Activated naive CD4-positive, alpha-beta T cell treated with anti-CD3 and anti-CD28 coated beads, Interleukin-2, amount 10 ng/mL, durations not matched to agents 7 days and 5 days (primary cell): ENCODE results near the gene ASB10.

Source experiments
- CTCF ChIA-PET: fragments of 350-600 bp; sonication (Branson Sonifier 250); formaldehyde crosslinking; loops from one replicate; lab custom pipeline; 2021; ENCODE audit warnings: antibody characterized with exemption; lab: Charles Lee
- DNase-seq: peaks from one replicate; pipeline ENCODE4 v3.0.0-alpha.2; 2020
- H3K27ac Mint-ChIP-seq: one replicate; pipeline ENCODE4 v1.8.0; 2021; ENCODE audit warnings: mild to moderate bottlenecking, moderate library complexity, mixed read lengths
- H3K27me3 Mint-ChIP-seq: one replicate; pipeline ENCODE4 v1.8.0; 2021; ENCODE audit warnings: mild to moderate bottlenecking, mixed read lengths
- H3K36me3 Mint-ChIP-seq: one replicate; pipeline ENCODE4 v1.8.0; 2021; ENCODE audit warnings: mixed read lengths
- H3K4me1 Mint-ChIP-seq: one replicate; pipeline ENCODE4 v1.8.0; 2021; ENCODE audit warnings: mixed read lengths
- H3K4me3 Mint-ChIP-seq: one replicate; pipeline ENCODE4 v1.8.0; 2021; ENCODE audit warnings: mild to moderate bottlenecking, moderate library complexity, mixed read lengths
- H3K9me3 Mint-ChIP-seq: one replicate; pipeline ENCODE4 v1.8.0; 2021; ENCODE audit warnings: mixed read lengths

The ASB10 gene

GRCh38 chr7:151225948-151226510, 39.0 kb upstream of the ASB10 start:
- peak overlapping the region; percentile 97 for H3K4me3 Mint-ChIP-seq
- H3K27ac Mint-ChIP-seq: peak overlapping the region; percentile 89
- peaks cover 35% of the 10 kb centered on the region for H3K4me1 Mint-ChIP-seq

DNA sequence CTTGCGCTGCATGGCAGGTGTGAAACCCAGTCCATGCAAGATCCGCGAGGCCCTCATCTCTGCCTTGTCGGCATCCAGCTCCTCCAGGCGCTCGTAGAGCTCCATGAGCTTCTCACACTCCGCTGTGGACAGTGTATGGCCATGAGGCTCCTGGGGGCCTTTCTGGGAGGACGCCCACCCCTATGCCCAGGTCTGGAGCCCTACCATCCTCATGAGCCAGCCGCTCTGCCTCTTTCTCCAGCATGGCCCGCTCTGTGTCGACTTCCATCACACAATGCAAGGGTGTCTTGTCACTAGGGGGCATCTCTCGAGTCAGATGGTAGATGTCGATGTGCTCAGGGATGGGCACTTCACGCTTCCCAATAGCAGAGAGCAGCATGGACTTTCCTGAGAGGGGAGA, 36.7 kb upstream of the ASB10 start:
- H3K36me3 Mint-ChIP-seq: peaks cover 44% of the 10 kb centered on the region
- H3K27me3 Mint-ChIP-seq: no peaks in the 10 kb centered on the region
- H3K4me1 Mint-ChIP-seq: peaks cover 35% of the 10 kb centered on the region
- no peaks in the 10 kb centered on the region for H3K9me3 Mint-ChIP-seq
- no peak overlapping the region for H3K27ac Mint-ChIP-seq
- CTCF ChIA-PET: no interaction called here
- H3K4me3 Mint-ChIP-seq: no peak overlapping the region
- no peak for DNase-seq

More at GRCh38 chr7:151225948-151226510, 39.0 kb upstream of the ASB10 start:
- no peaks in the 10 kb centered on the region for H3K9me3 Mint-ChIP-seq
- DNase-seq: no peak
- peaks cover 11% of the 10 kb centered on the region for H3K27me3 Mint-ChIP-seq
- peaks cover 33% of the 10 kb centered on the region for H3K36me3 Mint-ChIP-seq
- CTCF ChIA-PET: interaction anchor here (1.7 to 1.8 kb wide), 2 partner anchors 18 to 57 kb away, joined by 3 to 17 read pairs; no protein-coding TSS in a partner anchor

DNA sequence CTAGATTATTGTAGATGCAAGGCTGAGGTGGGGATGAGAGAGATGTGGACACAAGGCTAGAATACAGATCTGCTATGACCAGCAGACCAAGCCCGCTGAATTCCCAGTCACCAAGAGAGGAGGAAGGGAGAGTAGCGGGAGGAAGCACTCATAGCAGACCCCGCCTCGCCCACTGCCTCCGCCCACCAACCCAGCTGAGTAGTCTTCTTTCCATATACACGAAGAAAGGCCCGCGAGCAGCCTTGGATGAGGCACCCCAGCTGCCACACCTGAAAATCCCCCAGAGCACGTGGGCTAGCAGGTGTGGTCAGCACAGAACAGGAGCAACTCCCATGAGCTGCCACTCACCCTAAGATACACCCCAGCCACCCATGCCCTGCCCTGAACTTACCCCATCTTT, 31.1 kb upstream of the ASB10 start:
- H3K4me3 Mint-ChIP-seq: no peak overlapping the region
- peaks cover 53% of the 10 kb centered on the region for H3K36me3 Mint-ChIP-seq
- DNase-seq: no peak
- H3K4me1 Mint-ChIP-seq: no peaks in the 10 kb centered on the region
- H3K9me3 Mint-ChIP-seq: no peaks in the 10 kb centered on the region
- H3K27ac Mint-ChIP-seq: no peak overlapping the region
- CTCF ChIA-PET: interaction anchor here (1.0 kb wide), 1 partner anchor 55 kb away, joined by 4 read pairs; no protein-coding TSS in a partner anchor
- H3K27me3 Mint-ChIP-seq: no peaks in the 10 kb centered on the region

- Mint-ChIP-seq H3K9me3 (no peaks in the 10 kb centered on the region), H3K4me3 (no peak overlapping the region), H3K27ac (no peak overlapping the region), H3K36me3 (peaks cover 44% of the 10 kb centered on the region), H3K4me1 (no peaks in the 10 kb centered on the region), H3K27me3 (no peaks in the 10 kb centered on the region)
- DNase-seq: no peak
- CTCF ChIA-PET: interaction anchor here (1.5 kb wide), 1 partner anchor 29 kb away, joined by 3 read pairs; no protein-coding TSS in a partner anchor
Observed at GRCh38 chr7:151215396-151215795, 28.3 kb upstream of the ASB10 start.

DNA sequence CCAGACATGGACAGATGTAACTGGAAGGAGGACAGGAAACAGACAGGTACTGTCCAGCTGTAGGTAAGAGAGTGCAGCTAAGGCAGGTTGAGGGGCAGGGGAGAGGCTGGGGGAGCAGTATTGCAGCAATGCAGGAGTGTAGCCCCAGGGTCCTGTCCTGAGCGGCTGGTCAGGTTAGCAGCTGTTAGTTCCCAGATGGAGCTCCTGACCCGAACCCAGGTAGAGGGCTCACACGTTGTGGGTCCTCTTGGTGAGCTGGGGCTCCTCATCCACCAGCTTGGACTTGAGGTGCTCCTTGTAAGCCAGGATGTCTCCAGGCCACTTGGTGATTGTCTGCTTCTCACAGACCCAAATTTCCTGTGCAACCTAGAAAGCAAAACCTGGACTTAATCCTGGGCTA, 26.8 kb upstream of the ASB10 start:
- Mint-ChIP-seq H3K4me3 (no peak overlapping the region), H3K36me3 (peaks cover 35% of the 10 kb centered on the region), H3K27me3 (peaks cover 2% of the 10 kb centered on the region), H3K9me3 (no peaks in the 10 kb centered on the region), H3K27ac (no peak overlapping the region), H3K4me1 (no peaks in the 10 kb centered on the region)
- CTCF ChIA-PET: no interaction called here
- no peak for DNase-seq

DNA sequence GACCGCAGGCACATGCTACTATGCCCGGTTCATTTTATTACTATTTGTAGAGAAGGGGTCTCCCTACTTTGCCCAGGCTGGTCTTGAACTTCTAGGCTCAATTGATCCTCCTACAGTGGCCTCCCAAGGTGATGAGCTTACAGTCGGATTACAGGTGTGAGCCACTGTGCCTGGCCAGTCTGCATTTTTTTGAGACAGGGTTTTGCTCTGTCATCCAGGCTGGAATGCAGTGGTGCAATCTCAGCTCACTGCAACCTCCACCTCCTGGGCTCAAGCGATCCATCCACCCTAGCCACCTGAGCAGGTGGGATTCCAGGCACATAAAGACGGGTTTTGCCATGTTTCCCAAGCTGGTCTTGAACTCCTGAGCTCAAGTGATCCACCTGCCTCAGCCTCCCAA, 25.6 kb upstream of the ASB10 start:
- CTCF ChIA-PET: interaction anchor here (1.3 kb wide), 1 partner anchor 32 kb away, joined by 5 read pairs; no protein-coding TSS in a partner anchor
- H3K27ac Mint-ChIP-seq: no peak overlapping the region
- H3K36me3 Mint-ChIP-seq: peaks cover 23% of the 10 kb centered on the region
- DNase-seq: no peak
- H3K4me1 Mint-ChIP-seq: peaks cover 8% of the 10 kb centered on the region
- no peaks in the 10 kb centered on the region for H3K9me3 Mint-ChIP-seq
- peaks cover 3% of the 10 kb centered on the region for H3K27me3 Mint-ChIP-seq
- H3K4me3 Mint-ChIP-seq: no peak overlapping the region

- no peak overlapping the region for H3K4me3 Mint-ChIP-seq
- H3K9me3 Mint-ChIP-seq: no peaks in the 10 kb centered on the region
- peaks cover 22% of the 10 kb centered on the region for H3K36me3 Mint-ChIP-seq
- H3K4me1 Mint-ChIP-seq: peaks cover 21% of the 10 kb centered on the region
- CTCF ChIA-PET: no interaction called here
- peaks cover 3% of the 10 kb centered on the region for H3K27me3 Mint-ChIP-seq
- DNase-seq: no peak
- no peak overlapping the region for H3K27ac Mint-ChIP-seq
Observed at GRCh38 chr7:151211155-151211772, 24.2 kb upstream of the ASB10 start.

DNA sequence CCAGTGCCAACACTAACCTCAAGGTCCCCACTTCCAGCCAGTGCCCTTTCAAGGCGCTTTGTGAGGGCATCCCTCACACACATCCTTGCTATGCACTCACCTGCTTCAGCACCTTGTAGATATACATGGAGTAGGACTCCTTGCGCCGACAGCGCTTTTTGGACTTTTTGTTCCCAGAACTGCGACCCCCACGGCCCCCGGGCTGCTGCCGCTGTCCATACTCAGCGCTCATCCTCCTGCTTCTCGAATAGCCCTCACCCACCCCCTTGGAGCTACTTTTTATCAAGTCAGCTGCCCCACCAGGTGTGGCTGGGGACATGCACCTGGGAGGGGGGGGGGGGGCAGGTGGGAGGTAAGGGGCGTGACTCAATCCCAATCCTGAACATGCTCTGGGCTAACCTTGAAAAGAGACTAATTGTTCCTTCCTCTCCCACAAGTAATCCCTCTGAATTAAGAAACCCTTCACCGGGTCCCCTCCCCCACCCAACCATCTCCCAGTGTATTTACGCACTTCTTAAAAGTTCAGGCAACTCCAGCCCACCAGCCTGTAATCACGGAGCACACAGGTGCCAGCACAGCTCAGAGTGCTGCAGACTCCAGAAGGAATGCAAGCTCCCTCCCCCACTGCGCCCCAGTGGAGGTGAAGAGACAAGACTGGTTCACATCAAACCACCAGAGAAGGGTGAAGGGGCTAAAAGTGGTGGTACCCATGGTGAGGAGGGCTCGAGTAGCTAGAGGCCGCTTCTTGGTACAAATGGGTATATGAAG, 23.2 kb upstream of the ASB10 start, which contains the start of gene H2BK1:
Gene H2BK1, minus strand, starts transcription at position 402 of the 768 bp plus-strand sequence. Its CDS starts 170 bp downstream, at position 232.
- Mint-ChIP-seq H3K36me3 (peaks cover 15% of the 10 kb centered on the region), H3K4me1 (peaks cover 25% of the 10 kb centered on the region), H3K9me3 (no peaks in the 10 kb centered on the region), H3K4me3 (no peak within 1 kb of the TSS), H3K27ac (no peak within 1 kb of the TSS), H3K27me3 (peaks cover 11% of the 10 kb centered on the region)
- CTCF ChIA-PET: no interaction called here
- DNase-seq: no peak

DNA sequence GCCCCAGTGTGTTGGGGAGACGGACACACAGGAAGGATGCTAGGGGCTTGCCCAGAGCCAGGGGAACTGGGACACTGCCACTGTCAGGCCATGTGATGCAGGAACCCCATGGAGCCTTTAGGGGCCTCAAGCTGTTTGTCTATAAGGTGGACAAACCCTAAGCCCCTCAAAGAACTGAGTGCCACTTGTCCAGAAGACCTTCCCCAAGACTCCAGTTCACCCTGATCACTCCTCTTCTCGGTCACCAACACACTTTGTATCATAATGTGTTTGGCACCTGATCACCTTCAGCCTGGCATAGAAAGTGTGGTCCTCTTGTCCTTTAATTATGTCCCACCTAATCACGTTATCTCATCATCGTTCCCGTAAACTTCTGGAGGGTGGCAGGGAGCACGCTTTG, 22.5 kb upstream of the ASB10 start:
- Mint-ChIP-seq H3K36me3 (peaks cover 9% of the 10 kb centered on the region), H3K27ac (no peak overlapping the region), H3K4me3 (no peak overlapping the region), H3K4me1 (peaks cover 25% of the 10 kb centered on the region), H3K9me3 (no peaks in the 10 kb centered on the region), H3K27me3 (peaks cover 18% of the 10 kb centered on the region)
- no peak for DNase-seq
- CTCF ChIA-PET: no interaction called here

DNA sequence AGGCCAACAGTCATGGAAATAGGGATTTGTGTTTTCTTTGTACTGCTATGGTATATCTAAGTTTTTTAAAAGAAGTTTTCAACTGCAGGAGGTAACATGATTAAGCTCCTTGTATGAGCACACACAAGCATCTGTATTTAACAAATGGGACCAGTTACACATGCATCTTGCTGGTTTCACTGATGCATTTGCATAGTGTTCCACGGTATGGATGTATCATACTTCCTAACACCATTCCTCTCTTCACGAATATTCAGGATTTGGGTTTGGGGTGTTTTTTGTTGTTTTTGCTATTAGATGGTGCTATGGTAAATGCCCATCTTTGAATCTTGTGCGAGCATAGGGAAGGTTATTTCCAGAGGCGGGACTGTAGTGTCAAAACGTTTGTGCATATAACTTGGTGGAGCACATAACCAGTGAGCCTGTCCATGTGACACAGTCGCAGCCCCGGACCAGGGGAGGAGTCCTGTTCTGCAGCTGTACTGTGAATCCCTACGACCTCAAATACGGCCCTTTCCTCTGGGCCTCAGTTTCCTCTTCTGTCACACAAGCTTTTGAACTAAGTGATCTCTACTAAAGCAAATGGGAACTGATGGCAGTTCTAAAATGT, 21.3 kb upstream of the ASB10 start:
- peaks cover 3% of the 10 kb centered on the region for H3K36me3 Mint-ChIP-seq
- H3K4me1 Mint-ChIP-seq: peaks cover 25% of the 10 kb centered on the region
- no peak overlapping the region for H3K27ac Mint-ChIP-seq
- H3K27me3 Mint-ChIP-seq: peaks cover 30% of the 10 kb centered on the region
- H3K4me3 Mint-ChIP-seq: no peak overlapping the region
- CTCF ChIA-PET: no interaction called here
- no peak for DNase-seq
- H3K9me3 Mint-ChIP-seq: no peaks in the 10 kb centered on the region

- Mint-ChIP-seq H3K36me3 (no peaks in the 10 kb centered on the region), H3K4me1 (peaks cover 25% of the 10 kb centered on the region), H3K4me3 (no peak overlapping the region), H3K27ac (peak overlapping the region; percentile 26), H3K27me3 (peaks cover 35% of the 10 kb centered on the region), H3K9me3 (no peaks in the 10 kb centered on the region)
- CTCF ChIA-PET: no interaction called here
- no peak for DNase-seq
Observed at GRCh38 chr7:151207804-151208203, 20.8 kb upstream of the ASB10 start.

GRCh38 chr7:151207315-151207714, 20.3 kb upstream of the ASB10 start:
- H3K4me3 Mint-ChIP-seq: no peak overlapping the region
- peak; percentile 32 for DNase-seq

DNA sequence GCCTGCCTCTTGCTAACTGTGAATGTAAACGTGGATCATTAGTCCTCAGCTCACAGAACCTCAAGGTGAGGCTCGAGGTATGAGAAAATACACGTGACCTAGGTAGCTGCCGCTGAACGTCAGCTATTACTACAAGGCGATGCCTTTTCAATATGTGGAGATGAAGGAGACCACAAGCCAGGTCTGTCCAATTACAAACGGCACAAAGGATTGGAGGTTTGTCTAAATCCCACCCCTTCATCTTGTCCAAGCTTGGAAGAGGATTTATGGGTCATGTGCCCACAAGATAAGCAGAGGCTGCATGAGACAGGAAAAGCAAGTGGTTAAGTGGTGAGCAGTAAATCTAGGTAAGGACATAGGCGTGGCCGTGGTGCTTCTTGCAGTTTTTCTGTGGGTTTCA, 19.9 kb upstream of the ASB10 start:
- Mint-ChIP-seq H3K4me3 (no peak overlapping the region), H3K36me3 (no peaks in the 10 kb centered on the region), H3K27me3 (peaks cover 44% of the 10 kb centered on the region), H3K9me3 (no peaks in the 10 kb centered on the region), H3K4me1 (peaks cover 25% of the 10 kb centered on the region), H3K27ac (peak overlapping the region; percentile 26)
- CTCF ChIA-PET: interaction anchor here (0.5 kb wide), 1 partner anchor 55 kb away, joined by 3 read pairs; no protein-coding TSS in a partner anchor
- DNase-seq: peak; percentile 41

More at GRCh38 chr7:151207315-151207714, 20.3 kb upstream of the ASB10 start:
- H3K4me1 Mint-ChIP-seq: peaks cover 25% of the 10 kb centered on the region
- no peaks in the 10 kb centered on the region for H3K9me3 Mint-ChIP-seq
- CTCF ChIA-PET: no interaction called here
- H3K36me3 Mint-ChIP-seq: no peaks in the 10 kb centered on the region
- H3K27me3 Mint-ChIP-seq: peaks cover 40% of the 10 kb centered on the region
- peak overlapping the region; percentile 26 for H3K27ac Mint-ChIP-seq

DNA sequence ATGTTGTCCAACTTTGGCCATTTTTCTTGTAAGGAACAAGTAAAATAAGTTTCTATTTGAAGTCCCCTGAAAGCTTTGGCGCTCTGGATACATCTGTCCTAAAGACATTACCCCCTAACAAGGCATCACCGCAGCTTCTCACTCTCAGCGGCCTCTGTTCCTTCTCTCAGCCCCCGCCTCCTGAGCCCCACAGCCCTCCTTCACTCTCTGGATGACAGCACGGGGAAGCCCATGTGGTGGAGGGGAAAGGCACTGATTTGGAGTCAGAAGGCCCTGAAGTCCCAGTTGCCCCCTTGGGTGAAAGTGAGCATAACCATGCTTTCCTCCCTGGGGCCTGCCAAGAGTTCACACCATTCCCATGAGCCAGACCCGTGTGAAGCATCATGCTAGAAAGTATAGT, 18.7 kb upstream of the ASB10 start:
- H3K4me1 Mint-ChIP-seq: peaks cover 25% of the 10 kb centered on the region
- no peak overlapping the region for H3K4me3 Mint-ChIP-seq
- H3K36me3 Mint-ChIP-seq: no peaks in the 10 kb centered on the region
- H3K9me3 Mint-ChIP-seq: no peaks in the 10 kb centered on the region
- CTCF ChIA-PET: interaction anchor here (1.1 kb wide), 1 partner anchor 40 kb away, joined by 3 read pairs; no protein-coding TSS in a partner anchor
- peaks cover 56% of the 10 kb centered on the region for H3K27me3 Mint-ChIP-seq
- DNase-seq: no peak
- H3K27ac Mint-ChIP-seq: peak overlapping the region; percentile 67
